K562 (cell line): ENCODE results near the gene GON4L. TPM values are rescaled to one million over a fixed set of nuclear protein-coding genes. Genes with fewer than 3 reads are reported as not detected.
A peak's percentile ranks its signal among the peaks of the same experiment; 100 is the strongest.

Experiments
- ADNP ChIP-seq: fragments of 200-800 bp; sonication (Bioruptor generic); IDR thresholded peaks from 2 replicates; pipeline ENCODE4 v1.6.1; 2016; ENCODE audit warnings: missing genetic modification characterization, missing compliant biosample characterization
- BRD9 ChIP-seq: fragments of 450-650 bp; IDR thresholded peaks from 2 replicates; pipeline ENCODE4 v1.6.1; 2018; ENCODE audit warnings: low read depth; ENCODE audit not compliant: partially characterized antibody
- CREBBP ChIP-seq: IDR thresholded peaks from one replicate; pipeline ENCODE4 v1.6.1; 2012; ENCODE audit warnings: low read depth, mild to moderate bottlenecking, control low read depth, inconsistent platforms, low read length
- EP400 ChIP-seq: fragments of 450-650 bp; IDR thresholded peaks from 2 replicates; pipeline ENCODE4 v1.6.1; 2017; ENCODE audit warnings: antibody characterized with exemption, mild to moderate bottlenecking, moderate library complexity
- ESRRB ChIP-seq: fragments of 250-450 bp; sonication (Bioruptor Pico); IDR thresholded peaks from 2 replicates; pipeline ENCODE4 v1.5.0; 2020; ENCODE audit warnings: mild to moderate bottlenecking, moderate library complexity, borderline replicate concordance
- MYC ChIP-seq, 2 experiments: fragments of 250-450 bp in 1 of 2; sonication (Bioruptor Pico) in 1 of 2; IDR thresholded peaks; 2 replicates each; pipeline versions ENCODE4 v1.5.1 to v1.6.1; 2012 to 2021; ENCODE audit warnings: low read depth in 2 of 2, borderline replicate concordance in 1 of 2, improper control_type of control experiment in 1 of 2, low read length in 1 of 2, mild to moderate bottlenecking in 1 of 2, moderate library complexity in 1 of 2
- NCOR1 ChIP-seq: fragments of 450-650 bp; IDR thresholded peaks from 2 replicates; pipeline ENCODE4 v1.6.1; 2016; ENCODE audit warnings: mild to moderate bottlenecking, moderate library complexity
- NFIX ChIP-seq: fragments of 250-450 bp; sonication (Bioruptor Pico); IDR thresholded peaks from 2 replicates; pipeline ENCODE4 v1.4.0; 2020; ENCODE audit warnings: low read depth, mild to moderate bottlenecking, moderate library complexity
- SMARCC2 ChIP-seq: fragments of 450-650 bp; IDR thresholded peaks from 2 replicates; pipeline ENCODE4 v1.6.1; 2017; ENCODE audit warnings: antibody characterized with exemption, moderate library complexity, mild to moderate bottlenecking, low read depth
- TEAD2 ChIP-seq: fragments of 450-650 bp; IDR thresholded peaks from 2 replicates; pipeline ENCODE4 v1.6.1; 2016; ENCODE audit warnings: missing genetic modification characterization, control low read depth, missing compliant biosample characterization
- YY1 ChIP-seq, 3 experiments: IDR thresholded peaks; 2 replicates each; pipeline ENCODE4 v1.6.1; 2011; ENCODE audit warnings: low read length in 2 of 3, mild to moderate bottlenecking in 2 of 3, moderate library complexity in 2 of 3, borderline replicate concordance in 1 of 3, control low read depth in 1 of 3, low read depth in 1 of 3; ENCODE audit not compliant: insufficient read depth in 3 of 3, insufficient replicate concordance in 2 of 3, control insufficient read depth in 1 of 3, insufficient read length in 1 of 3; ENCODE audit errors: extremely low read depth in 1 of 3
- ZNF143 ChIP-seq: sonication (generic); formaldehyde crosslinking; IDR thresholded peaks from 2 replicates; pipeline ENCODE4 v1.9.0; 2022; ENCODE audit warnings: mild to moderate bottlenecking, missing genetic modification reagents
- ZNF766 ChIP-seq: fragments of 200-800 bp; sonication (Bioruptor generic); conservative IDR thresholded peaks from 2 replicates; pipeline ENCODE4 v1.6.1; 2016; ENCODE audit warnings: missing genetic modification characterization, missing compliant biosample characterization
- ZNF778 ChIP-seq: fragments of 450-650 bp; formaldehyde crosslinking; IDR thresholded peaks from 2 replicates; pipeline ENCODE4 v1.4.0; 2020; ENCODE audit warnings: mild to moderate bottlenecking, moderate library complexity
- polyA plus RNA-seq, 8 experiments: library from polyadenylated mRNA; depleted of rRNA in 4 of 8; stranded (reverse) in 5 of 8; unstranded in 3 of 8; fragments of >200 nt; fragmentation: Nextera tagmentation in 2 of 8; fragmentation: Illumina TruSeq in 1 of 8; extraction: Ambion mirVana in 2 of 8; extraction: Trizol in 1 of 8; gene quantifications; 2 replicates each; pipeline versions ENCODE4 v1.2.1 to v1.2.3, GENCODE V29; 2011 to 2014; ENCODE audit warnings: inconsistent platforms in 1 of 8, missing spikeins in 1 of 8
- total RNA-seq, 7 experiments: library from RNA; depleted of rRNA in 6 of 7; stranded (reverse); fragments of >200 nt in 6 of 7; fragmentation: Illumina TruSeq in 2 of 7; extraction: Trizol in 2 of 7; gene quantifications; 2 replicates each; pipeline versions ENCODE4 v1.2.1 to v1.2.3, GENCODE V29; 2011 to 2021; ENCODE audit warnings: low replicate concordance in 1 of 7
- TF ChIP-seq, protein P1 (sequence below): sonication (generic); formaldehyde crosslinking; IDR thresholded peaks from 2 replicates; pipeline ENCODE4 v1.9.0; 2022; ENCODE audit warnings: mild to moderate bottlenecking, missing genetic modification reagents
- TF ChIP-seq, protein P2 (sequence below): sonication (generic); formaldehyde crosslinking; IDR thresholded peaks from 2 replicates; pipeline ENCODE4 v1.8.1; 2023; ENCODE audit warnings: mild to moderate bottlenecking, missing genetic modification reagents
- TF ChIP-seq, protein P3 (sequence below): fragments of 450-650 bp; IDR thresholded peaks from 2 replicates; pipeline ENCODE4 v1.6.1; 2017; ENCODE audit warnings: antibody characterized with exemption, mild to moderate bottlenecking

GON4L gene
- total and polyA plus RNA-seq, 9 of the 15 experiments (the other 6 are each of a cell fraction or from before 2014, with no cell fraction given): 20.2 to 47.4 (median 33.6) TPM

DNA sequence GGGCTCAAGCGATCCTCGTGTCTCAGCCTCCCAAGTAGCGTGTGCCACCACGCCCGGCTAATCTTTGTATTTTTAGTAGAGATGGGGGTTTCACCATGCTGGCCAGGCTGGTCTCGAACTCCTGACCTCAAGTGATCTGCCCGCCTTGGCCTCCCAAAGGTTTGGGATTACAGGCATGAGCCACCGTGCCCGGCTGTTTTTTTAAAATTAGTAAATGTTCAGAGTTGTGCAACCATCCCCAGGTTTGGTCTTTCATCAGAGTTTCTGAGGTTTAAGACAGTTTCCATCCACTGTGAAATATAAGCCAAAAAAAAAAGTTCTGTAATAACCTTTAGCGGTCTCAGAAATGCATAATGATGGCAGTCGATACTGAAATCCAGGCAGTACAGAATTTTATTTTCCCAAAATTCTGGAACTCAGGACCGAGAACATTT lies 1.8 kb upstream of the GON4L start (continued):
- TF ChIP-seq TEAD2 (no peak), NFIX (no peak), ZNF766 (CRISPR knock-in tag) (peak; percentile 69; the same call in 1 of the 2 replicates), YY1 (IDR thresholded peaks at IDR 0.05; ENCODE audit: borderline replicate concordance in 1 of 3, control insufficient read depth in 1 of 3, extremely low read depth in 1 of 3, insufficient read depth in 3 of 3, insufficient read length in 1 of 3, insufficient replicate concordance in 2 of 3, low read depth in 1 of 3, low read length in 2 of 3) (no peak), BRD9 (peak; percentile 47), NCOR1 (no peak), SMARCC2 (peak; percentile 39; the same call in 1 of the 2 replicates), ADNP (tag) (peak; percentile 96), MYC (IDR thresholded peaks at IDR 0.05; ENCODE audit: low read depth, low read length) (no peak), MYC (CRISPR knock-in tag; IDR thresholded peaks at IDR 0.05; ENCODE audit: borderline replicate concordance, low read depth) (no peak), ZNF778 (CRISPR knock-in tag) (no peak), CREBBP (no peak), EP400 (peak; percentile 5; the same call in 1 of the 2 replicates), ZNF143 (CRISPR knock-in tag) (no peak), ESRRB (no peak)
- TF ChIP-seq, protein P1, sequence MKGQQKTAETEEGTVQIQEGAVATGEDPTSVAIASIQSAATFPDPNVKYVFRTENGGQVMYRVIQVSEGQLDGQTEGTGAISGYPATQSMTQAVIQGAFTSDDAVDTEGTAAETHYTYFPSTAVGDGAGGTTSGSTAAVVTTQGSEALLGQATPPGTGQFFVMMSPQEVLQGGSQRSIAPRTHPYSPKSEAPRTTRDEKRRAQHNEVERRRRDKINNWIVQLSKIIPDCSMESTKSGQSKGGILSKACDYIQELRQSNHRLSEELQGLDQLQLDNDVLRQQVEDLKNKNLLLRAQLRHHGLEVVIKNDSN (CRISPR knock-in tag): no peak
- TF ChIP-seq, protein P2, sequence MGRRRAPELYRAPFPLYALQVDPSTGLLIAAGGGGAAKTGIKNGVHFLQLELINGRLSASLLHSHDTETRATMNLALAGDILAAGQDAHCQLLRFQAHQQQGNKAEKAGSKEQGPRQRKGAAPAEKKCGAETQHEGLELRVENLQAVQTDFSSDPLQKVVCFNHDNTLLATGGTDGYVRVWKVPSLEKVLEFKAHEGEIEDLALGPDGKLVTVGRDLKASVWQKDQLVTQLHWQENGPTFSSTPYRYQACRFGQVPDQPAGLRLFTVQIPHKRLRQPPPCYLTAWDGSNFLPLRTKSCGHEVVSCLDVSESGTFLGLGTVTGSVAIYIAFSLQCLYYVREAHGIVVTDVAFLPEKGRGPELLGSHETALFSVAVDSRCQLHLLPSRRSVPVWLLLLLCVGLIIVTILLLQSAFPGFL (CRISPR knock-in tag): no peak
- TF ChIP-seq, protein P3, sequence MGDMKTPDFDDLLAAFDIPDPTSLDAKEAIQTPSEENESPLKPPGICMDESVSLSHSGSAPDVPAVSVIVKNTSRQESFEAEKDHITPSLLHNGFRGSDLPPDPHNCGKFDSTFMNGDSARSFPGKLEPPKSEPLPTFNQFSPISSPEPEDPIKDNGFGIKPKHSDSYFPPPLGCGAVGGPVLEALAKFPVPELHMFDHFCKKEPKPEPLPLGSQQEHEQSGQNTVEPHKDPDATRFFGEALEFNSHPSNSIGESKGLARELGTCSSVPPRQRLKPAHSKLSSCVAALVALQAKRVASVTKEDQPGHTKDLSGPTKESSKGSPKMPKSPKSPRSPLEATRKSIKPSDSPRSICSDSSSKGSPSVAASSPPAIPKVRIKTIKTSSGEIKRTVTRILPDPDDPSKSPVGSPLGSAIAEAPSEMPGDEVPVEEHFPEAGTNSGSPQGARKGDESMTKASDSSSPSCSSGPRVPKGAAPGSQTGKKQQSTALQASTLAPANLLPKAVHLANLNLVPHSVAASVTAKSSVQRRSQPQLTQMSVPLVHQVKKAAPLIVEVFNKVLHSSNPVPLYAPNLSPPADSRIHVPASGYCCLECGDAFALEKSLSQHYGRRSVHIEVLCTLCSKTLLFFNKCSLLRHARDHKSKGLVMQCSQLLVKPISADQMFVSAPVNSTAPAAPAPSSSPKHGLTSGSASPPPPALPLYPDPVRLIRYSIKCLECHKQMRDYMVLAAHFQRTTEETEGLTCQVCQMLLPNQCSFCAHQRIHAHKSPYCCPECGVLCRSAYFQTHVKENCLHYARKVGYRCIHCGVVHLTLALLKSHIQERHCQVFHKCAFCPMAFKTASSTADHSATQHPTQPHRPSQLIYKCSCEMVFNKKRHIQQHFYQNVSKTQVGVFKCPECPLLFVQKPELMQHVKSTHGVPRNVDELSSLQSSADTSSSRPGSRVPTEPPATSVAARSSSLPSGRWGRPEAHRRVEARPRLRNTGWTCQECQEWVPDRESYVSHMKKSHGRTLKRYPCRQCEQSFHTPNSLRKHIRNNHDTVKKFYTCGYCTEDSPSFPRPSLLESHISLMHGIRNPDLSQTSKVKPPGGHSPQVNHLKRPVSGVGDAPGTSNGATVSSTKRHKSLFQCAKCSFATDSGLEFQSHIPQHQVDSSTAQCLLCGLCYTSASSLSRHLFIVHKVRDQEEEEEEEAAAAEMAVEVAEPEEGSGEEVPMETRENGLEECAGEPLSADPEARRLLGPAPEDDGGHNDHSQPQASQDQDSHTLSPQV: no peak
- TF ChIP-seq, all 486 proteins: peak for 24
